Fibroblast of skin of right biceps (primary cell): ENCODE data around the gene ENTPD8.

Experiments
- DNase-seq: peaks from one replicate; pipeline ENCODE4 v3.0.0-alpha.2; 2013

Gene ENTPD8

GRCh38 chr9:137441289-137441934 is at the start of gene ENTPD8:
TSS of gene ENTPD8 (minus strand) at chr9:137441357. CDS start at chr9:137438285, 3,072 bp downstream.
- no peak for DNase-seq

- DNase-seq, result no peak
Observed at GRCh38 chr9:137490532-137491186, 49.5 kb upstream of the ENTPD8 start.

- no peak for DNase-seq
Observed at GRCh38 chr9:137488906-137489305, 47.7 kb upstream of the ENTPD8 start.

GRCh38 chr9:137488327-137488653 is 47.1 kb upstream of the ENTPD8 start:
- no peak for DNase-seq

GRCh38 chr9:137487454-137488326 is 46.5 kb upstream of the ENTPD8 start:
- DNase-seq, result no peak

GRCh38 chr9:137486545-137487453 is 45.6 kb upstream of the ENTPD8 start:
- no peak for DNase-seq

GRCh38 chr9:137486141-137486490 is 45.0 kb upstream of the ENTPD8 start:
- no peak for DNase-seq

- DNase-seq, result no peak
Observed at GRCh38 chr9:137485343-137486140, 44.4 kb upstream of the ENTPD8 start.

- DNase-seq, result no peak
Observed at GRCh38 chr9:137484551-137485315, 43.6 kb upstream of the ENTPD8 start.

GRCh38 chr9:137482094-137482781 is 41.1 kb upstream of the ENTPD8 start:
- peak; percentile 30 for DNase-seq

- no peak for DNase-seq
Observed at GRCh38 chr9:137480686-137481683, 39.8 kb upstream of the ENTPD8 start.

- DNase-seq, result no peak
Observed at GRCh38 chr9:137479892-137480685, 38.9 kb upstream of the ENTPD8 start.

- no peak for DNase-seq
Observed at GRCh38 chr9:137478962-137479861, 38.1 kb upstream of the ENTPD8 start.

GRCh38 chr9:137478613-137478961 is 37.4 kb upstream of the ENTPD8 start:
- no peak for DNase-seq

- DNase-seq, result no peak
Observed at GRCh38 chr9:137477778-137478612, 36.8 kb upstream of the ENTPD8 start.

GRCh38 chr9:137476856-137477255 is 35.7 kb upstream of the ENTPD8 start:
- DNase-seq, result no peak
